GM12878 (cell line): ENCODE data around the gene MELTF. TPM values are rescaled to one million over a fixed set of nuclear protein-coding genes. Genes with fewer than 3 reads are reported as not detected.

Experiments used
- ATAC-seq: fragments of 200-7000 bp; cut with Tn5 transposase; 3 replicates; pipeline ENCODE4 v1.9.1; 2020; ENCODE audit warnings: mild to moderate bottlenecking, moderate library complexity
- BruUV-seq: library from RNA; stranded (reverse); fragments of 400-500 nt; replicated peaks from 2 replicates; lab custom pipeline; 2021; lab: Mats Ljungman, UMichigan
- CTCF ChIA-PET: fragments of 300-600 bp; sonication (Branson Sonifier 250); formaldehyde crosslinking; extraction: SDS; loops from one replicate; lab custom pipeline; 2021; ENCODE audit warnings: inconsistent platforms; lab: Yijun Ruan, JAX
- POLR2A ChIA-PET: fragments of 350-600 bp; formaldehyde crosslinking; extraction: SDS; loops from one replicate; lab custom pipeline; 2021; ENCODE audit warnings: inconsistent platforms; lab: Charles Lee
- RAD21 ChIA-PET: fragments of 300-600 bp; sonication (Branson Sonifier 250); formaldehyde crosslinking; loops from one replicate; lab custom pipeline; 2023; ENCODE audit warnings: antibody characterized with exemption; ENCODE audit not compliant: unreplicated experiment; lab: Charles Lee
- SMC1A ChIA-PET: fragments of 300-600 bp; sonication (Branson Sonifier 250); formaldehyde crosslinking; loops from one replicate; lab custom pipeline; 2023; ENCODE audit not compliant: unreplicated experiment, uncharacterized antibody; lab: Charles Lee
- DNase-seq: peaks from one replicate; pipeline ENCODE4 v3.0.0-alpha.2; 2011; ENCODE audit warnings: low read depth, low spot score
- FAIRE-seq: peaks from 3 replicates; lab custom pipeline; 2011; peaks lifted over from hg19 to GRCh38; lab: Jason Lieb, UNC
- H2AFZ ChIP-seq: 2 replicates; pipeline ENCODE4 v1.6.0; 2011; ENCODE audit warnings: low read depth, low read length, control low read depth; ENCODE audit not compliant: control insufficient read depth
- H3K27ac ChIP-seq: 2 replicates; pipeline ENCODE4 v1.5.1; 2011; ENCODE audit warnings: control low read depth; ENCODE audit not compliant: control insufficient read depth, insufficient read depth
- H3K27me3 ChIP-seq, 2 experiments: replicated peaks in 1 of 2; 2 replicates each; pipeline versions ENCODE4 v1.6.0 to v1.6.1; 2011; ENCODE audit warnings: low read length in 1 of 2; ENCODE audit not compliant: control insufficient read depth in 2 of 2, insufficient read depth in 2 of 2
- H3K36me3 ChIP-seq, 2 experiments: 2 replicates each; pipeline ENCODE4 v1.5.1; 2011; ENCODE audit warnings: low read length in 1 of 2; ENCODE audit not compliant: control insufficient read depth in 2 of 2, insufficient read depth in 2 of 2
- H3K4me1 ChIP-seq: 2 replicates; pipeline ENCODE4 v1.6.1; 2011; ENCODE audit warnings: mild to moderate bottlenecking, low read length, moderate library complexity, mixed read lengths; ENCODE audit not compliant: control insufficient read depth, insufficient read depth
- H3K4me2 ChIP-seq: 2 replicates; pipeline ENCODE4 v1.6.0; 2011; ENCODE audit warnings: control low read depth; ENCODE audit not compliant: control insufficient read depth, insufficient read depth
- H3K4me3 ChIP-seq: fragments of 200-600 bp; sonication (generic); 2 replicates; pipeline ENCODE4 v1.5.1; 2016
- H3K79me2 ChIP-seq: 2 replicates; pipeline ENCODE4 v1.6.0; 2011; ENCODE audit warnings: low read length; ENCODE audit not compliant: control insufficient read depth, insufficient read depth
- H3K9ac ChIP-seq: 2 replicates; pipeline ENCODE4 v1.8.0; 2011; ENCODE audit warnings: low read length, control low read depth, mixed read lengths; ENCODE audit not compliant: control insufficient read depth, insufficient read depth
- H3K9me3 ChIP-seq: replicated peaks from 3 replicates; pipeline ENCODE4 v1.5.1; 2011; ENCODE audit warnings: mild to moderate bottlenecking, low read length; ENCODE audit not compliant: control insufficient read depth, insufficient read depth
- H4K20me1 ChIP-seq: 2 replicates; pipeline ENCODE4 v1.6.0; 2011; ENCODE audit not compliant: control insufficient read depth, insufficient read depth
- ASH2L ChIP-seq: fragments of 300-600, 200-600 bp; sonication (generic); IDR thresholded peaks from 2 replicates; pipeline ENCODE4 v1.6.1; 2017; ENCODE audit warnings: low read depth, mild to moderate bottlenecking, borderline replicate concordance
- ATF3 ChIP-seq: IDR thresholded peaks from 2 replicates; pipeline ENCODE4 v1.6.1; 2011; ENCODE audit warnings: low read depth, mild to moderate bottlenecking, low read length, moderate library complexity, borderline replicate concordance; ENCODE audit errors: extremely low read depth
- HCFC1 ChIP-seq: fragments of 150-350 bp; IDR thresholded peaks from 2 replicates; pipeline ENCODE4 v1.6.1; 2014; ENCODE audit warnings: low read length
- MAX ChIP-seq: IDR thresholded peaks from 2 replicates; pipeline ENCODE4 v1.6.1; 2012; ENCODE audit warnings: low read depth, low read length, improper control_type of control experiment
- MTA2 ChIP-seq: fragments of 450-650 bp; IDR thresholded peaks from 2 replicates; pipeline ENCODE4 v1.6.1; 2016; ENCODE audit warnings: low read depth, mild to moderate bottlenecking, moderate library complexity
- RB1 ChIP-seq: fragments of 450-650 bp; formaldehyde crosslinking; IDR thresholded peaks from 2 replicates; pipeline ENCODE4 v1.6.1; 2017; ENCODE audit warnings: mild to moderate bottlenecking, borderline replicate concordance
- SIX5 ChIP-seq: IDR thresholded peaks from 2 replicates; pipeline ENCODE4 v1.6.1; 2011; ENCODE audit warnings: mild to moderate bottlenecking, low read depth, low read length, moderate library complexity; ENCODE audit not compliant: severe bottlenecking
- SREBF1 ChIP-seq: IDR thresholded peaks from 2 replicates; pipeline ENCODE4 v1.6.1; 2012; ENCODE audit warnings: mild to moderate bottlenecking, low read length
- TBL1XR1 ChIP-seq: IDR thresholded peaks from 2 replicates; pipeline ENCODE4 v1.6.1; 2012; ENCODE audit warnings: low read depth, low read length, improper control_type of control experiment
- TCF12 ChIP-seq: IDR thresholded peaks from 2 replicates; pipeline ENCODE4 v1.6.1; 2011; ENCODE audit warnings: low read depth, mild to moderate bottlenecking, low read length
- WRNIP1 ChIP-seq: IDR thresholded peaks from 2 replicates; pipeline ENCODE4 v1.6.1; 2011; ENCODE audit warnings: low read depth, low read length, improper control_type of control experiment, borderline replicate concordance
- ZBTB11 ChIP-seq: fragments of 450-650 bp; formaldehyde crosslinking; IDR thresholded peaks from 2 replicates; pipeline ENCODE4 v1.5.0; 2022; ENCODE audit warnings: mild to moderate bottlenecking, missing genetic modification characterization
- WGBS: methylation state at CpG from one replicate; pipeline ENCODE4 v1.1.6; 2016; ENCODE audit warnings: low lambda C conversion rate; ENCODE audit not compliant: insufficient replicate concordance, insufficient coverage; ENCODE audit errors: missing lambda C conversion rate; 5-methylcytosine and 5-hydroxymethylcytosine counted together
- in situ Hi-C: fragments of 300-500 bp; cut with MboI; formaldehyde crosslinking; loops from 9 replicates; pipeline ENCODE4 v1.14.3; 2018; ENCODE audit warnings: mixed read lengths
- intact Hi-C: fragments of 100-400 bp; cut with micrococcal nuclease; formaldehyde crosslinking; loops from one replicate; pipeline ENCODE4 v1.14.2; 2022; ENCODE audit not compliant: unreplicated experiment
- polyA plus RNA-seq, 11 experiments: library from polyadenylated mRNA; depleted of rRNA in 4 of 11; unstranded in 6 of 11; stranded (reverse) in 5 of 11; fragments of >200 nt; fragmentation: Nextera tagmentation in 4 of 11; fragmentation: Illumina TruSeq in 1 of 11; extraction: Ambion mirVana in 4 of 11; extraction: Trizol in 1 of 11; gene quantifications; 1 replicate in 1 of 11; 2 replicates in 10 of 11; pipeline versions ENCODE4 v1.2.1 to v1.2.3, GENCODE V29; 2011 to 2016; ENCODE audit warnings: inconsistent platforms in 2 of 11, missing spikeins in 2 of 11, low read depth in 1 of 11
- total RNA-seq, 4 experiments: library from RNA; depleted of rRNA in 3 of 4; stranded (reverse); fragments of >200 nt in 3 of 4; fragmentation: Illumina TruSeq in 1 of 4; extraction: Trizol in 1 of 4; gene quantifications; 2 replicates each; pipeline versions ENCODE4 v1.2.1 to v1.2.3, GENCODE V29; 2013 to 2021
- TF ChIP-seq, protein P1 (sequence below): IDR thresholded peaks from 2 replicates; pipeline ENCODE4 v1.6.1; 2012; ENCODE audit warnings: low read depth, low read length, improper control_type of control experiment

The MELTF gene
- total and polyA plus RNA-seq, 10 of the 15 experiments (the other 5 are each of a cell fraction or from before 2014, with no cell fraction given): 0.55 to 49.1 (median 11.1) TPM

DNA sequence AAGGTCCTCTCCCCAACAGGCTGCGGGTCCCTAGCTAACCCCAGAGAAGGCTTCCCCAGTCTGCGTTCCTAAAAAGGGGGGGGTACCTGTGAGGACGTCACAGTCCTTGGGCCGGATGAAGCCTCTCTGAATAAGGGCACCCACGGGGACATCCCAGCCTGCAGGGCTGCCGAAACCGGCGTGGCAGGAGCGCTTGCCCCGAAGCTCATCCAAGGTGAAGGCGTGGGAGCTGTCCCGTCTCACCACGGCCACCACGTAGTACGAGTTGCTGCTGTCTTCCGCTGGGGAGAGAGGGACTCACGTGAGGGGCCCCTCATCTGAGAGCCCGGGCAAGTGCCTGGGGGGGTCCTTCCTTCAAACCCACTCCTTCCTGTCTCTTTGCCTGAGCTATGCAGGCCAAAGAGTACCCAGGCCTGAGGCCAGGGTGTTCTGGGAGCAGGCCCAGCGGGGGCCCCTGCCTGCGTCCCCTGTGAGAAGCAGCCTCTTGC lies 20.0 kb downstream of the MELTF start:
- ChIA-PET CTCF (interaction anchor here (0.9 kb wide), 1 partner anchor 24 kb away, joined by 3 read pairs; no protein-coding TSS in a partner anchor), RAD21 (interaction anchor here (1.4 kb wide), 1 partner anchor 13 kb away, joined by 6 read pairs; no protein-coding TSS in a partner anchor), POLR2A (interaction anchor here (1.1 kb wide), 2 partner anchors 8 to 14 kb away, joined by 3 read pairs; no protein-coding TSS in a partner anchor), SMC1A (no interaction called here)
- no peak for TF ChIP-seq WRNIP1
- TF ChIP-seq MAX: no peak
- no peak for TF ChIP-seq TCF12
- no peak for TF ChIP-seq ATF3
- TF ChIP-seq MTA2: no peak
- TF ChIP-seq TBL1XR1: no peak
- no peak for TF ChIP-seq SREBF1
- TF ChIP-seq SIX5: no peak
- no peak for TF ChIP-seq RB1
- no peak for TF ChIP-seq ZBTB11 (CRISPR knock-in tag)
- TF ChIP-seq HCFC1: no peak
- TF ChIP-seq, protein P1, sequence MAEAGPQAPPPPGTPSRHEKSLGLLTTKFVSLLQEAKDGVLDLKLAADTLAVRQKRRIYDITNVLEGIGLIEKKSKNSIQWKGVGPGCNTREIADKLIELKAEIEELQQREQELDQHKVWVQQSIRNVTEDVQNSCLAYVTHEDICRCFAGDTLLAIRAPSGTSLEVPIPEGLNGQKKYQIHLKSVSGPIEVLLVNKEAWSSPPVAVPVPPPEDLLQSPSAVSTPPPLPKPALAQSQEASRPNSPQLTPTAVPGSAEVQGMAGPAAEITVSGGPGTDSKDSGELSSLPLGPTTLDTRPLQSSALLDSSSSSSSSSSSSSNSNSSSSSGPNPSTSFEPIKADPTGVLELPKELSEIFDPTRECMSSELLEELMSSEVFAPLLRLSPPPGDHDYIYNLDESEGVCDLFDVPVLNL: no peak
- TF ChIP-seq ASH2L: no peak
- no peaks in the 10 kb centered on the region for H3K9me3 ChIP-seq
- H3K79me2 ChIP-seq: no peaks in the 10 kb centered on the region
- no peak overlapping the region for H3K27ac ChIP-seq
- no peak overlapping the region for H3K9ac ChIP-seq
- H3K27me3 ChIP-seq: no peaks in the 10 kb centered on the region
- no peak for ATAC-seq
- 77% methylated on average over 18 of the region's 20 CpGs for WGBS
- no peaks in the 10 kb centered on the region for H3K36me3 ChIP-seq
- H4K20me1 ChIP-seq: no peaks in the 10 kb centered on the region
- no TSS peak for BruUV-seq
- no peak overlapping the region for H3K4me2 ChIP-seq
- in situ Hi-C loops: no loop called here
- no peak overlapping the region for H2AFZ ChIP-seq
- intact Hi-C loops: no loop called here
- no peak for DNase-seq
- H3K4me1 ChIP-seq: no peaks in the 10 kb centered on the region
- FAIRE-seq: no peak
- H3K4me3 ChIP-seq: no peak overlapping the region
